ENCODE results near the gene F2R. TPM values are rescaled to one million over a fixed set of nuclear protein-coding genes. Genes with fewer than 3 reads are reported as not detected.
"Not testable (repeated sequence)": the region's sequence is repeated elsewhere in the genome, so short reads cannot be mapped to it uniquely, and the experiment has no call there.

The F2R gene
- total and polyA plus RNA-seq, 2 donors from 2014 or later: 14.6 to 15.3 TPM

GRCh38 chr5:76764374-76764773 is 48.4 kb downstream of the F2R start:
- Histone ChIP-seq H3K9me3 (ENCODE audit: control insufficient read depth in 2 of 3, insufficient read depth in 1 of 3, low read length in 3 of 3) (no peaks in the 10 kb centered on the region), H3K27ac (ENCODE audit: low read depth in 2 of 2, low read length in 2 of 2) (no peak overlapping the region), H3K4me3 (ENCODE audit: low read length in 3 of 3) (no peak overlapping the region), H3K9ac (ENCODE audit: low read length in 3 of 3) (no peak overlapping the region), H3K36me3 (ENCODE audit: control insufficient read depth in 2 of 3, insufficient read depth in 3 of 3, low read length in 3 of 3) (no peaks in the 10 kb centered on the region), H3K4me1 (ENCODE audit: control insufficient read depth in 2 of 3, insufficient read depth in 2 of 3, low read depth in 1 of 3, low read length in 3 of 3) (no peaks in the 10 kb centered on the region), H3K27me3 (ENCODE audit: control insufficient read depth, insufficient read depth, low read length) (no peaks in the 10 kb centered on the region)
- no peak for DNase-seq
- intact Hi-C loops (cut with DNase I): no loop called here
- FAIRE-seq: no peak
- TF ChIP-seq CTCF (IDR thresholded peaks at IDR 0.05; ENCODE audit: borderline replicate concordance, extremely low read depth, insufficient read depth): no peak

- intact Hi-C loops (cut with DNase I): no loop called here
- no peaks in the 10 kb centered on the region for H3K27me3 ChIP-seq (ENCODE audit: control insufficient read depth, insufficient read depth, low read length)
- DNase-seq (no peak), FAIRE-seq (no peak)
- H3K4me1 ChIP-seq (ENCODE audit: control insufficient read depth in 2 of 3, insufficient read depth in 2 of 3, low read depth in 1 of 3, low read length in 3 of 3): no peaks in the 10 kb centered on the region
- no peaks in the 10 kb centered on the region for H3K9me3 ChIP-seq (ENCODE audit: control insufficient read depth in 2 of 3, insufficient read depth in 1 of 3, low read length in 3 of 3)
- no peaks in the 10 kb centered on the region for H3K36me3 ChIP-seq (ENCODE audit: control insufficient read depth in 2 of 3, insufficient read depth in 3 of 3, low read length in 3 of 3)
- H3K4me3 ChIP-seq (ENCODE audit: low read length in 3 of 3): no peak overlapping the region
- no peak overlapping the region for H3K9ac ChIP-seq (ENCODE audit: low read length in 3 of 3)
- TF ChIP-seq CTCF (IDR thresholded peaks at IDR 0.05; ENCODE audit: borderline replicate concordance, extremely low read depth, insufficient read depth): no peak
- H3K27ac ChIP-seq (ENCODE audit: low read depth in 2 of 2, low read length in 2 of 2): no peak overlapping the region
Observed at GRCh38 chr5:76765249-76765648, 49.3 kb downstream of the F2R start.

GRCh38 chr5:76766746-76767145 is 50.8 kb downstream of the F2R start:
- Histone ChIP-seq H3K4me3 (ENCODE audit: low read length in 3 of 3) (no peak overlapping the region), H3K36me3 (ENCODE audit: control insufficient read depth in 2 of 3, insufficient read depth in 3 of 3, low read length in 3 of 3) (no peaks in the 10 kb centered on the region), H3K9ac (ENCODE audit: low read length in 3 of 3) (no peak overlapping the region), H3K4me1 (ENCODE audit: control insufficient read depth in 2 of 3, insufficient read depth in 2 of 3, low read depth in 1 of 3, low read length in 3 of 3) (no peaks in the 10 kb centered on the region), H3K27me3 (ENCODE audit: control insufficient read depth, insufficient read depth, low read length) (no peaks in the 10 kb centered on the region), H3K27ac (ENCODE audit: low read depth in 2 of 2, low read length in 2 of 2) (no peak overlapping the region), H3K9me3 (ENCODE audit: control insufficient read depth in 2 of 3, insufficient read depth in 1 of 3, low read length in 3 of 3) (no peaks in the 10 kb centered on the region)
- DNase-seq: no peak
- FAIRE-seq: no peak
- intact Hi-C loops (cut with DNase I): no loop called here
- no peak for TF ChIP-seq CTCF (IDR thresholded peaks at IDR 0.05; ENCODE audit: borderline replicate concordance, extremely low read depth, insufficient read depth)

- intact Hi-C loops (cut with DNase I): not testable (repeated sequence)
Observed at GRCh38 chr5:76771041-76771440, 55.1 kb downstream of the F2R start.

More at GRCh38 chr5:76771041-76771440, 55.1 kb downstream of the F2R start:
- not testable (repeated sequence) for H3K9ac ChIP-seq (ENCODE audit: low read length in 3 of 3); H3K4me1 ChIP-seq (ENCODE audit: control insufficient read depth in 2 of 3, insufficient read depth in 2 of 3, low read depth in 1 of 3, low read length in 3 of 3); H3K4me3 ChIP-seq (ENCODE audit: low read length in 3 of 3); DNase-seq; H3K27ac ChIP-seq (ENCODE audit: low read depth in 2 of 2, low read length in 2 of 2); H3K36me3 ChIP-seq (ENCODE audit: control insufficient read depth in 2 of 3, insufficient read depth in 3 of 3, low read length in 3 of 3); H3K9me3 ChIP-seq (ENCODE audit: control insufficient read depth in 2 of 3, insufficient read depth in 1 of 3, low read length in 3 of 3); FAIRE-seq; H3K27me3 ChIP-seq (ENCODE audit: control insufficient read depth, insufficient read depth, low read length)

All from kidney (tissue), 14 donors.